AG04450 (cell line): Measurements from ENCODE around the gene MYL4. TPM values are rescaled to one million over a fixed set of nuclear protein-coding genes. Genes with fewer than 3 reads are reported as not detected.
"Not testable (repeated sequence)": the region's sequence is repeated elsewhere in the genome, so short reads cannot be mapped to it uniquely, and the experiment has no call there.

Source experiments
- CTCF ChIA-PET: fragments of 300-600, 350-600 bp; formaldehyde crosslinking; extraction: SDS; loops from one replicate; lab custom pipeline; 2022; ENCODE audit warnings: antibody characterized with exemption, inconsistent platforms; lab: Charles Lee
- POLR2A ChIA-PET: fragments of 350-600 bp; formaldehyde crosslinking; extraction: SDS; loops from one replicate; lab custom pipeline; 2021; ENCODE audit warnings: antibody characterized with exemption, inconsistent platforms; lab: Yijun Ruan, JAX
- DNase-seq: peaks from one replicate; pipeline ENCODE4 v3.0.0-alpha.2; 2011; ENCODE audit warnings: low read depth, low spot score
- H3K27ac ChIP-seq: one replicate; pipeline ENCODE4 v1.5.1; 2012; ENCODE audit warnings: low read depth, low read length, control low read depth
- H3K27me3 ChIP-seq: one replicate; pipeline ENCODE4 v1.6.0; 2012; ENCODE audit warnings: low read length; ENCODE audit not compliant: control insufficient read depth, insufficient read depth
- H3K4me3 ChIP-seq: 2 replicates; pipeline ENCODE4 v1.5.1; 2011; ENCODE audit warnings: mild to moderate bottlenecking, low read depth, low read length, control low read depth
- H3K9me3 ChIP-seq: 2 replicates; pipeline ENCODE4 v1.5.1; 2012; ENCODE audit warnings: low read length; ENCODE audit not compliant: control insufficient read depth, insufficient read depth
- polyA plus RNA-seq: library from polyadenylated mRNA; depleted of rRNA; stranded (reverse); fragments of >200 nt; gene quantifications from 2 replicates; pipeline ENCODE4 v1.2.3, GENCODE V29; 2011
- TF ChIP-seq, protein P1 (sequence below): IDR thresholded peaks from 2 replicates; pipeline ENCODE4 v1.5.1; 2011; ENCODE audit warnings: low read depth, low read length, control low read depth, inconsistent platforms

Gene MYL4
- polyA plus RNA-seq, 1 experiment, result 0.19 TPM

DNA sequence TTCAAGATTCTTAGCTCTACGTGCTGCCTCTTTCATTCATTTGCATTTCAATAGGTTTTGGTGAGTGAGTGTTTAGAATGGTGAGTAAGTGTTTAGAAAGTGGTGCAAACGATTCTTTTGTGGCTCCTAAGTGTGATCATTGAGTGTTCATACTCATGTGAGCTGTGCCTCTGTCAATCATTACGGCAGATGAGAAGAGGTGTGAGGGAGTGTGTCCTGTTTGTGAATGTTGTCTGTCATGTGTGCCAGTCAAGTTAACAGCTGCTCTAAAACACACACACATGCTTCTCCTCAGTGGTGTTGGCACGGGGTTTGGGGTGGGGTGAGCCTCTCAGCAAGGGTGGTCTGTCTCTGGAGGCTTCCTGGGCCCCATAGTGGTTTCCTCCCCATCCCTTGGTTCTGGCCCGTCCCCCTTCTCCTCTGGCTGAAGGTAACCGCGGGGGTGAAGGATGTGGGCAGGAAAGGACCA, 11.4 kb downstream of the MYL4 start:
- H3K27ac ChIP-seq, result no peak overlapping the region
- H3K9me3 ChIP-seq, result no peaks in the 10 kb centered on the region
- POLR2A ChIA-PET, result no interaction called here
- no peak for DNase-seq
- CTCF ChIA-PET, result interaction anchor here (1.0 to 1.2 kb wide), 2 partner anchors 9 to 95 kb away, joined by 3 to 4 read pairs; no protein-coding TSS in a partner anchor
- H3K27me3 ChIP-seq, result no peaks in the 10 kb centered on the region
- TF ChIP-seq, protein P1, sequence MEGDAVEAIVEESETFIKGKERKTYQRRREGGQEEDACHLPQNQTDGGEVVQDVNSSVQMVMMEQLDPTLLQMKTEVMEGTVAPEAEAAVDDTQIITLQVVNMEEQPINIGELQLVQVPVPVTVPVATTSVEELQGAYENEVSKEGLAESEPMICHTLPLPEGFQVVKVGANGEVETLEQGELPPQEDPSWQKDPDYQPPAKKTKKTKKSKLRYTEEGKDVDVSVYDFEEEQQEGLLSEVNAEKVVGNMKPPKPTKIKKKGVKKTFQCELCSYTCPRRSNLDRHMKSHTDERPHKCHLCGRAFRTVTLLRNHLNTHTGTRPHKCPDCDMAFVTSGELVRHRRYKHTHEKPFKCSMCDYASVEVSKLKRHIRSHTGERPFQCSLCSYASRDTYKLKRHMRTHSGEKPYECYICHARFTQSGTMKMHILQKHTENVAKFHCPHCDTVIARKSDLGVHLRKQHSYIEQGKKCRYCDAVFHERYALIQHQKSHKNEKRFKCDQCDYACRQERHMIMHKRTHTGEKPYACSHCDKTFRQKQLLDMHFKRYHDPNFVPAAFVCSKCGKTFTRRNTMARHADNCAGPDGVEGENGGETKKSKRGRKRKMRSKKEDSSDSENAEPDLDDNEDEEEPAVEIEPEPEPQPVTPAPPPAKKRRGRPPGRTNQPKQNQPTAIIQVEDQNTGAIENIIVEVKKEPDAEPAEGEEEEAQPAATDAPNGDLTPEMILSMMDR, result no peak
- no peak overlapping the region for H3K4me3 ChIP-seq

GRCh38 chr17:47221154-47221553, 12.0 kb downstream of the MYL4 start:
- POLR2A ChIA-PET, result no interaction called here
- H3K27ac ChIP-seq, result no peak overlapping the region
- no peaks in the 10 kb centered on the region for H3K27me3 ChIP-seq
- TF ChIP-seq, protein P1, result no peak
- CTCF ChIA-PET, result interaction anchor here (1.2 kb wide), 1 partner anchor 8 kb away, joined by 4 read pairs; no protein-coding TSS in a partner anchor
- no peaks in the 10 kb centered on the region for H3K9me3 ChIP-seq
- no peak for DNase-seq
- no peak overlapping the region for H3K4me3 ChIP-seq

DNA sequence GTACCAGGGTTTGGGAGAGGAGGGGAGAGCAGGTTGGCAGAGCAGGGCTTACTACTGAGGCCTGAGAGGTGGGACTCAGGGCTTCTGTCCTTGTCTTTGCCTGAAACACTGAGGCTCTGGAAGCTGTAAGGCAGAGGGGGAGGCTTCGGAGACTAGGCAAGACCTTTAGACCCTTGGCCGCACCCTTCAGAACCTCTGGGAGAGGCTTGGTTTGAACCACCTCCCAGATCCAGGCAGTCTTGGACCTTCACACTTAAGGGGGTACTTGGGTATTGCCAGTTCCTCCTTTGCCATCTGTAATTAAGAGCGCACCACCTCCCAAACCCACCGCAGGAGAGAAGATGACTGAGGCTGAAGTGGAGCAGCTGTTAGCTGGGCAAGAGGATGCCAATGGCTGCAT, 12.9 kb downstream of the MYL4 start:
- Histone ChIP-seq H3K4me3 (no peak overlapping the region), H3K27me3 (no peaks in the 10 kb centered on the region), H3K9me3 (no peaks in the 10 kb centered on the region), H3K27ac (no peak overlapping the region)
- TF ChIP-seq, protein P1, result no peak
- DNase-seq, result no peak
- ChIA-PET POLR2A (no interaction called here), CTCF (no interaction called here)

DNA sequence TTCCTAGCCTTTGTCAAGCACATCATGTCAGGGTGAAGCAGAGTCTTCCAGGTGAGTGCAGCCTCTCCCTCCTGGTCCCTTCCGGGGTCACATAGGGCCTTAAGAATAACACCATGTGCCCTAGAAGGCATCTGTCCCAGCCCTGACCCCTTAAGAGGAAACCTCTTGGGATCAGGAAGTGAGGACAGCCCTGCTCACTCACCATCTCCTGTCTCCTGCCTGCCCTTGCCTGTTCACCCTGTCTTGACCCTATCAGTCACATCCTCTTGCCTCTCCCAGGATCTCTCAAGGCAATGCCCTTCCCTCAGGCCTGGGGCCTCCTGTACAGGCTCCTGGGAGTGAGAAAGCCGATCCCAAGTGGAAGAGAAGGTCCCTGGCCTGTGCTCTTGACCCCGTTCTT, 13.9 kb downstream of the MYL4 start:
- CTCF ChIA-PET, result no interaction called here
- POLR2A ChIA-PET, result no interaction called here

DNA sequence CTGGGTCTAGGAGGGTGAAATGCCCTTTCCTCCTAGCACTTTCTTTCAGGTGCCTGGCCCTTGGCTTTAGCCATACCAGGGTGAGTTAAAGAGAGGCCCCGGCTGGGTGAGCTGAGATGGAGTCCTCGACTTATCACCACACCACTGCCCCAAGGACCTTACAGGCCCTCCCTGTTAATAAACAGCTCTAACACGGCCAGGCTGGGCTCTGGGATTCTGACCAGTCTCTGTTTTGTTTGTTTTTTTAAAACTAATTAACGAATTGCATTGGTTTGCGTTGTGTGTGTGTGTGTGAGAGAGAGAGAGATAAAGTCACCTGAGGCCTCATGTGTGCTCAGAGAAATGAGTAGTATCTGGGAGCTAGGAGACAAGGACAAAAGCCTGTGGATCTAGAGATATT, 14.3 kb downstream of the MYL4 start:
- Histone ChIP-seq H3K9me3 (no peaks in the 10 kb centered on the region), H3K27me3 (no peaks in the 10 kb centered on the region), H3K27ac (no peak overlapping the region), H3K4me3 (no peak overlapping the region)
- TF ChIP-seq, protein P1, result no peak
- DNase-seq, result no peak
- ChIA-PET CTCF (no interaction called here), POLR2A (no interaction called here)

More for the DNA sequence above, 13.9 kb downstream of the MYL4 start:
- H3K4me3 ChIP-seq, result no peak overlapping the region
- TF ChIP-seq, protein P1, result no peak
- H3K27me3 ChIP-seq, result no peaks in the 10 kb centered on the region
- DNase-seq, result no peak
- no peak overlapping the region for H3K27ac ChIP-seq
- H3K9me3 ChIP-seq, result no peaks in the 10 kb centered on the region

- CTCF ChIA-PET, POLR2A ChIA-PET, DNase-seq, H3K9me3 ChIP-seq, H3K27ac ChIP-seq, H3K4me3 ChIP-seq, H3K27me3 ChIP-seq: not testable (repeated sequence)
These were observed 14.9 kb downstream of the MYL4 start for GRCh38 chr17:47224077-47224476.
